GM12878 (cell line): Measurements from ENCODE around the gene KITLG.

Source experiments
- ASH2L ChIP-seq: fragments of 300-600, 200-600 bp; sonication (generic); IDR thresholded peaks from 2 replicates; pipeline ENCODE4 v1.6.1; 2017; ENCODE audit warnings: low read depth, mild to moderate bottlenecking, borderline replicate concordance
- CTCF ChIP-seq, 3 experiments: IDR thresholded peaks in 2 of 3; conservative IDR thresholded peaks in 1 of 3; 2 replicates each; pipeline ENCODE4 v1.5.1; 2011; ENCODE audit warnings: low read depth in 3 of 3, low read length in 3 of 3, mild to moderate bottlenecking in 3 of 3, control low read depth in 2 of 3, moderate library complexity in 2 of 3, inconsistent platforms in 1 of 3, mixed read lengths in 1 of 3; ENCODE audit not compliant: control insufficient read depth in 2 of 3, insufficient read depth in 1 of 3; ENCODE audit errors: extremely low read depth in 1 of 3
- EP300 ChIP-seq, 2 experiments: fragments of 150-350 bp in 1 of 2; IDR thresholded peaks; 2 replicates each; pipeline ENCODE4 v1.6.1; 2011 to 2012; ENCODE audit warnings: low read depth in 2 of 2, low read length in 2 of 2, borderline replicate concordance in 1 of 2, improper control_type of control experiment in 1 of 2, inconsistent platforms in 1 of 2; ENCODE audit not compliant: control insufficient read depth in 1 of 2
- EZH2 ChIP-seq: IDR thresholded peaks from 2 replicates; pipeline ENCODE4 v1.6.1; 2012; ENCODE audit warnings: low read depth, mild to moderate bottlenecking, control low read depth, inconsistent platforms, low read length, borderline replicate concordance; ENCODE audit not compliant: control insufficient read depth
- FOS ChIP-seq: IDR thresholded peaks from 3 replicates; pipeline ENCODE4 v1.6.1; 2011; ENCODE audit warnings: borderline replicate concordance; ENCODE audit not compliant: insufficient read length; ENCODE audit errors: extremely low read depth
- HDAC2 ChIP-seq: fragments of 200-600 bp; sonication (generic); IDR thresholded peaks from 2 replicates; pipeline ENCODE4 v1.6.1; 2017
- PKNOX1 ChIP-seq: fragments of 450-650 bp; IDR thresholded peaks from 2 replicates; pipeline ENCODE4 v1.6.1; 2016; ENCODE audit warnings: mild to moderate bottlenecking
- POLR2A ChIP-seq: IDR thresholded peaks from 2 replicates; pipeline ENCODE4 v1.6.1; 2011; ENCODE audit warnings: low read depth, mild to moderate bottlenecking, low read length
- RFX5 ChIP-seq: IDR thresholded peaks from 2 replicates; pipeline ENCODE4 v1.6.1; 2011; ENCODE audit warnings: low read depth, low read length, improper control_type of control experiment
- SIN3A ChIP-seq: IDR thresholded peaks from 2 replicates; pipeline ENCODE4 v1.6.1; 2012; ENCODE audit warnings: low read depth, low read length, improper control_type of control experiment
- TAF1 ChIP-seq: IDR thresholded peaks from 2 replicates; pipeline ENCODE4 v1.6.1; 2011; ENCODE audit warnings: mild to moderate bottlenecking, low read depth, low read length, borderline replicate concordance
- TARDBP ChIP-seq: IDR thresholded peaks from 2 replicates; pipeline ENCODE4 v1.6.1; 2016; ENCODE audit warnings: borderline replicate concordance
- USF1 ChIP-seq: IDR thresholded peaks from 2 replicates; pipeline ENCODE4 v1.6.1; 2011; ENCODE audit warnings: borderline replicate concordance, low read depth, mild to moderate bottlenecking, moderate library complexity, mixed read lengths, low read length; ENCODE audit not compliant: insufficient read depth; ENCODE audit errors: extremely low read length

GRCh38 chr12:88624911-88625310, 44.6 kb upstream of the KITLG start:
- no peak for TF ChIP-seq TARDBP
- no peak for TF ChIP-seq EZH2
- no peak for TF ChIP-seq CTCF (IDR thresholded peaks at IDR 0.05 in 2 of 3, conservative IDR thresholded peaks at IDR 0.05 in 1 of 3; ENCODE audit: control insufficient read depth in 2 of 3, extremely low read depth in 1 of 3, insufficient read depth in 1 of 3, low read depth in 3 of 3, low read length in 3 of 3)
- no peak for TF ChIP-seq POLR2A
- no peak for TF ChIP-seq RFX5
- no peak for TF ChIP-seq PKNOX1
- no peak for TF ChIP-seq EP300 (IDR thresholded peaks at IDR 0.05; ENCODE audit: borderline replicate concordance in 1 of 2, control insufficient read depth in 1 of 2, low read depth in 2 of 2, low read length in 2 of 2)
- no peak for TF ChIP-seq USF1
- TF ChIP-seq ASH2L, result no peak
- no peak for TF ChIP-seq FOS
- TF ChIP-seq SIN3A, result no peak
- TF ChIP-seq TAF1, result no peak
- no peak for TF ChIP-seq HDAC2
